Fibroblast of skin of right quadriceps (primary cell): Measurements from ENCODE around the gene STARD3NL.
"Not testable (repeated sequence)": the region's sequence is repeated elsewhere in the genome, so short reads cannot be mapped to it uniquely, and the experiment has no call there.

Experiments used
- DNase-seq: peaks from one replicate; pipeline ENCODE4 v3.0.0-alpha.2; 2013

STARD3NL gene

GRCh38 chr7:38224392-38224791 is 46.3 kb downstream of the STARD3NL start:
- DNase-seq = no peak

GRCh38 chr7:38229386-38229785 is 51.3 kb downstream of the STARD3NL start:
- DNase-seq = peak; percentile 74

- peak; percentile 14 for DNase-seq
Measured at GRCh38 chr7:38229884-38230642, 52.0 kb downstream of the STARD3NL start.

- DNase-seq = no peak
Measured at GRCh38 chr7:38232502-38233366, 54.7 kb downstream of the STARD3NL start.

GRCh38 chr7:38234759-38235158 is 56.7 kb downstream of the STARD3NL start:
- not testable (repeated sequence) for DNase-seq

- no peak for DNase-seq
Measured at GRCh38 chr7:38235606-38236005, 57.6 kb downstream of the STARD3NL start.

- not testable (repeated sequence) for DNase-seq
Measured at GRCh38 chr7:38239129-38239528, 61.1 kb downstream of the STARD3NL start.

GRCh38 chr7:38241071-38241470 is 63.0 kb downstream of the STARD3NL start:
- DNase-seq = no peak

- no peak for DNase-seq
Measured at GRCh38 chr7:38242814-38243213, 64.8 kb downstream of the STARD3NL start.

GRCh38 chr7:38243345-38243744 is 65.3 kb downstream of the STARD3NL start:
- DNase-seq = not testable (repeated sequence)

- DNase-seq = no peak
Measured at GRCh38 chr7:38244516-38244915, 66.5 kb downstream of the STARD3NL start.

- DNase-seq = no peak
Measured at GRCh38 chr7:38245409-38245977, 67.4 kb downstream of the STARD3NL start.

GRCh38 chr7:38248069-38248567 is 70.1 kb downstream of the STARD3NL start:
- DNase-seq = no peak

- DNase-seq = not testable (repeated sequence)
Measured at GRCh38 chr7:38249849-38250248, 71.8 kb downstream of the STARD3NL start.

- no peak for DNase-seq
Measured at GRCh38 chr7:38257350-38257677, 79.3 kb downstream of the STARD3NL start.

GRCh38 chr7:38259157-38259556 is 81.1 kb downstream of the STARD3NL start:
- not testable (repeated sequence) for DNase-seq

- DNase-seq = not testable (repeated sequence)
Measured at GRCh38 chr7:38261601-38262000, 83.6 kb downstream of the STARD3NL start.

- not testable (repeated sequence) for DNase-seq
Measured at GRCh38 chr7:38262026-38262425, 84.0 kb downstream of the STARD3NL start.

GRCh38 chr7:38262545-38262944 is 84.5 kb downstream of the STARD3NL start:
- DNase-seq = no peak

GRCh38 chr7:38263274-38263673 is 85.2 kb downstream of the STARD3NL start:
- DNase-seq = not testable (repeated sequence)

GRCh38 chr7:38264602-38265001 is 86.6 kb downstream of the STARD3NL start:
- DNase-seq = not testable (repeated sequence)

- not testable (repeated sequence) for DNase-seq
Measured at GRCh38 chr7:38265958-38266357, 87.9 kb downstream of the STARD3NL start.

GRCh38 chr7:38269704-38270346 is 91.8 kb downstream of the STARD3NL start:
- DNase-seq = not testable (repeated sequence)
